Smooth muscle cell (in vitro differentiated cells): Measurements from ENCODE around the gene CASP10. TPM values are rescaled to one million over a fixed set of nuclear protein-coding genes. Genes with fewer than 3 reads are reported as not detected.
"Not testable (repeated sequence)": the region's sequence is repeated elsewhere in the genome, so short reads cannot be mapped to it uniquely, and the experiment has no call there.

Experiments used
- DNase-seq: peaks from one replicate; lab custom pipeline; 2025; ENCODE audit not compliant: unreplicated experiment; lab: John Stamatoyannopoulos, UW
- H2AFZ ChIP-seq: fragments of 200-600 bp; sonication (generic); 2 replicates; pipeline ENCODE4 v1.6.0; 2016; ENCODE audit warnings: antibody characterized with exemption, low read depth, mild to moderate bottlenecking
- H3F3A ChIP-seq: fragments of 200-600 bp; sonication (generic); 2 replicates; pipeline ENCODE4 v1.6.0; 2017; ENCODE audit warnings: antibody characterized with exemption, low read depth
- H3K27ac ChIP-seq: fragments of 200-600 bp; sonication (generic); 2 replicates; pipeline ENCODE4 v1.5.1; 2016; ENCODE audit warnings: low read depth, mild to moderate bottlenecking
- H3K27me3 ChIP-seq: fragments of 200-600 bp; sonication (generic); 2 replicates; pipeline ENCODE4 v1.6.1; 2016; ENCODE audit warnings: low read depth, mild to moderate bottlenecking
- H3K36me3 ChIP-seq: fragments of 200-600 bp; sonication (generic); 2 replicates; pipeline ENCODE4 v1.5.1; 2016; ENCODE audit warnings: low read depth
- H3K4me1 ChIP-seq: fragments of 200-600 bp; sonication (generic); 2 replicates; pipeline ENCODE4 v1.5.1; 2016; ENCODE audit warnings: low read depth
- H3K4me2 ChIP-seq: fragments of 200-600 bp; sonication (generic); 2 replicates; pipeline ENCODE4 v1.6.0; 2016; ENCODE audit warnings: mild to moderate bottlenecking
- H3K4me3 ChIP-seq: fragments of 200-600 bp; sonication (generic); 2 replicates; pipeline ENCODE4 v1.5.1; 2016; ENCODE audit warnings: mild to moderate bottlenecking
- H3K79me2 ChIP-seq: fragments of 200-600 bp; sonication (generic); 2 replicates; pipeline ENCODE4 v1.6.0; 2016; ENCODE audit warnings: low read depth, mild to moderate bottlenecking
- H3K9ac ChIP-seq: fragments of 200-600 bp; sonication (generic); 2 replicates; pipeline ENCODE4 v1.6.0; 2016; ENCODE audit warnings: low read depth
- H3K9me3 ChIP-seq: fragments of 200-600 bp; sonication (generic); replicated peaks from 2 replicates; pipeline ENCODE4 v1.5.1; 2016; ENCODE audit warnings: low read depth
- H4K20me1 ChIP-seq: fragments of 200-600 bp; sonication (generic); 2 replicates; pipeline ENCODE4 v1.6.0; 2016; ENCODE audit warnings: low read depth
- WGBS: methylation state at CpG from one replicate; pipeline ENCODE4 v1.1.7; 2016; ENCODE audit warnings: low lambda C conversion rate; 5-methylcytosine and 5-hydroxymethylcytosine counted together
- polyA plus RNA-seq: library from polyadenylated mRNA; unstranded; fragments of >200 nt; fragmentation: Nextera tagmentation; extraction: Ambion mirVana; gene quantifications from 2 replicates; pipeline ENCODE4 v1.2.1, GENCODE V29; 2016
- total RNA-seq: library from RNA; depleted of rRNA; stranded (reverse); fragments of >200 nt; gene quantifications from 2 replicates; pipeline ENCODE4 v1.2.3, GENCODE V29; 2014
- TF ChIP-seq, protein P1 (sequence below): fragments of 200-600 bp; sonication (generic); IDR thresholded peaks from 2 replicates; pipeline ENCODE4 v1.5.1; 2017; ENCODE audit warnings: borderline replicate concordance, mild to moderate bottlenecking, antibody characterized with exemption; ENCODE audit not compliant: insufficient read depth, poor library complexity, severe bottlenecking

The CASP10 gene
- total and polyA plus RNA-seq, 2 experiments from 2014 or later = 0.36 to 1.1 TPM

DNA sequence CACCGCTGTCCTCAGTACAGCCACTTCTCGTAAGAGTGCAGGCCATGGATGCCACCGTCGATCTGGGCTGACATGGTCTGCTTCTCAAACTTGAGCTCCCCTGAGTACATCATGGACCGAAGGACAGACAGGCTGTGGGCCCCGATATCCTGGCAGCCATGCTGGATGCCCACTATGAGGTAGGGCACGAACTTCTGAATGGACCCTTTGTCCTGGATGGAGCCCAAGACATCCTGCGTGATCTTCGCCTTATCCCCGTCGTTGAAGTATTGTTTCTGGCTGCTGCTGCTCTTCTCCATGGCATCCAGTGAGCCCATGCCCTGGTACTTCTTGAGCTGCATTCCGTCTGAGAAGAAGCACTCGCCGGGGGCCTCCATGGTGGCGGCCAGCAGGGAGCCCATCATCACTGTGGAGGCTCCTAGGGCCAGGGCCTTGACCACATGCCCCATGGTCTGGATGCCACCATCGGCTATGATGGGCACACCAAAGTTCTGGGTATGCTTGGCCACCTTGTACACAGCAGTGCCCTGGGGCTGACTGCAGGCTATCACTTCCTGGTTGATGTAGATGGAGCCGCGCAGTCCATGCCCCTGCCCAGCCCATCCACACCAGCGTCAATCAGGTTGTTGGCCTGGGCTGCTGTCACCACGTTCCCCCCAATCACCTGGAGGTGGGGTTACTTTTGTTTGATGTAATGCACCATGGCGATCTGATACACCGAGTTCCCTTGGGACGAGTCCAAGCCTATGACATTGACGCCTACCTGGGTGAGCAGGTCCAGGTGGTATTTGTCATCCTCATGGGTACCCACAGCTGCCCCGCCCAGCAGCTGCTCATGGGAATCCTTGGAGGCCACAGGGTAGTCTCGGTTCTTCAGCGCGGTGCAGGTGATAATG is 45.2 kb upstream of the CASP10 start:
- DNase-seq = no peak
- H3K36me3 ChIP-seq = no peaks in the 10 kb centered on the region
- no peaks in the 10 kb centered on the region for H3K27me3 ChIP-seq
- H3F3A ChIP-seq = no peaks in the 10 kb centered on the region
- no peaks in the 10 kb centered on the region for H3K9me3 ChIP-seq
- no peak overlapping the region for H3K27ac ChIP-seq
- peaks cover 3% of the 10 kb centered on the region for H3K79me2 ChIP-seq
- TF ChIP-seq, protein P1, sequence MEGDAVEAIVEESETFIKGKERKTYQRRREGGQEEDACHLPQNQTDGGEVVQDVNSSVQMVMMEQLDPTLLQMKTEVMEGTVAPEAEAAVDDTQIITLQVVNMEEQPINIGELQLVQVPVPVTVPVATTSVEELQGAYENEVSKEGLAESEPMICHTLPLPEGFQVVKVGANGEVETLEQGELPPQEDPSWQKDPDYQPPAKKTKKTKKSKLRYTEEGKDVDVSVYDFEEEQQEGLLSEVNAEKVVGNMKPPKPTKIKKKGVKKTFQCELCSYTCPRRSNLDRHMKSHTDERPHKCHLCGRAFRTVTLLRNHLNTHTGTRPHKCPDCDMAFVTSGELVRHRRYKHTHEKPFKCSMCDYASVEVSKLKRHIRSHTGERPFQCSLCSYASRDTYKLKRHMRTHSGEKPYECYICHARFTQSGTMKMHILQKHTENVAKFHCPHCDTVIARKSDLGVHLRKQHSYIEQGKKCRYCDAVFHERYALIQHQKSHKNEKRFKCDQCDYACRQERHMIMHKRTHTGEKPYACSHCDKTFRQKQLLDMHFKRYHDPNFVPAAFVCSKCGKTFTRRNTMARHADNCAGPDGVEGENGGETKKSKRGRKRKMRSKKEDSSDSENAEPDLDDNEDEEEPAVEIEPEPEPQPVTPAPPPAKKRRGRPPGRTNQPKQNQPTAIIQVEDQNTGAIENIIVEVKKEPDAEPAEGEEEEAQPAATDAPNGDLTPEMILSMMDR = no peak
- no peak overlapping the region for H2AFZ ChIP-seq
- H3K4me3 ChIP-seq = no peak overlapping the region
- 97% methylated on average over 28 of the region's 28 CpGs for WGBS
- no peak overlapping the region for H3K4me2 ChIP-seq
- no peak overlapping the region for H3K9ac ChIP-seq
- no peaks in the 10 kb centered on the region for H4K20me1 ChIP-seq
- H3K4me1 ChIP-seq = no peaks in the 10 kb centered on the region

DNA sequence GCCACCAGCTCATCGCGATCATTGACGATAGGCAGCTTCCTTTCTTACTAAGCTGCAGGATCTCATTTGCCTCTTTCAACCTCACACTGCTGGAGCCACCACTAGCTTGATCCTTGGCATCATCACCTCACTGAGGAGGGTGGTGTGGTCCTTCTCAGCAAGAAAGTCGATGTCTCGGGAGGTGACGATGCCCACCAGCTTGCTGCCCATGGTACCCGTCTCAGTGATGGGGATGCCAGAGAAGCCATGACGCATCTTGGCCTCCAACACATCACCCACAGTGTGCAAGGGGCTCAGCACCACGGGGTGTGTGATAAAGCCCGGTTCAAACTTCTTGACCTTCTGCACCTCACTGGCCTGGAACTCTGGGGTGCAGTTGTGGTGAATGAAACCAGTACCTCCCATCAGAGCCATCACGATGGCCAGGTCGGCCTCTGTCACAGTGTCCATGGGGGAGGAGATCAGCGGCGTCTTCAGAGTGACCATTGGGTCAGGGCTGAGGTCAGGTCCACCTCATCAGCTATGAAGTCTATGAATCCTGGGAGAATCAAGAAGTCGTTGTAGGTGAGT is 44.5 kb upstream of the CASP10 start:
- Histone ChIP-seq H3K27me3 (no peaks in the 10 kb centered on the region), H3K79me2 (peaks cover 3% of the 10 kb centered on the region), H3K4me3 (no peak overlapping the region), H3K9ac (no peak overlapping the region), H4K20me1 (no peaks in the 10 kb centered on the region), H3K9me3 (no peaks in the 10 kb centered on the region), H3K27ac (no peak overlapping the region), H2AFZ (no peak overlapping the region), H3K4me1 (no peaks in the 10 kb centered on the region), H3K4me2 (no peak overlapping the region), H3F3A (no peaks in the 10 kb centered on the region), H3K36me3 (no peaks in the 10 kb centered on the region)
- WGBS = 99% methylated on average over 15 of the region's 15 CpGs
- no peak for DNase-seq
- TF ChIP-seq, protein P1 = no peak

DNA sequence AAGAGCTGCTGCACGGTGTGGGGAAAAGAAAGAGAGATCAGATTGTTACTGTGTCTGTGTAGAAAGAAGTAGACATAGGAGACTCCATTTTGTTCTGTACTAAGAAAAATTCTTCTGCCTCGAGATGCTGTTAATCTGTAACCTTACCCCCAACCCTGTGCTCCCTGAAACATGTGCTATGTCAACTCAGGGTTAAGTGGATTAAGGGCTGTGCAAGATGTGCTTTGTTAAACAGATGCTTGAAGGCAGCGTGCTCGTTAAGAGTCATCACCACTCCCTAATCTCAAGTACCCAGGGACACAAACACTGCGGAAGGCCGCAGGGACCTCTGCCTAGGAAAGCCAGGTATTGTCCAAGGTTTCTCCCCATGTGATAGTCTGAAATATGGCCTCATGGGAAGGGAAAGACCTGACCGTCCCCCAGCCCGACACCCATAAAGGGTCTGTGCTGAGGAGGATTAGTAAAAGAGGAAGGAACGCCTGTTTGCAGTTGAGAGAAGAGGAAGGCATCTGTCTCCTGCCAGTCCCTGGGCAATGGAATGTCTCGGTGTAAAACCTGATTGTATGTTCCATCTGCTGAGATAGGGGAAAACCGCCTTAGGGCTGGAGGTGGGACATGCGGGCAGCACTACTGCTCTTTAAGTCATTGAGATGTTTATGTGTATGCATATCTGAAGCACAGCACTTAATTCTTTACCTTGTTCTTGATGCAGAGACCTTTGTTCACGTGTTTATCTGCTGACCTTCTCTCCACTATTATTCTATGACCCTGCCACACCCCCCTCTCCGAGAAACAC is 43.8 kb upstream of the CASP10 start:
- not testable (repeated sequence) for H3K79me2 ChIP-seq, H4K20me1 ChIP-seq, DNase-seq, H3K4me1 ChIP-seq, H3K9ac ChIP-seq, H3K36me3 ChIP-seq, H3K4me2 ChIP-seq, H3K4me3 ChIP-seq, H2AFZ ChIP-seq, H3K9me3 ChIP-seq, H3F3A ChIP-seq, H3K27me3 ChIP-seq, H3K27ac ChIP-seq
- 44% methylated on average over 14 of the region's 14 CpGs for WGBS
